T-helper 9 cell (primary cell): ENCODE measurements around the gene GGA1.
"Not testable (repeated sequence)": the region's sequence is repeated elsewhere in the genome, so short reads cannot be mapped to it uniquely, and the experiment has no call there.

Experiments
- DNase-seq: peaks from one replicate; pipeline ENCODE4 v3.0.0-alpha.2; 2020

Gene GGA1

GRCh38 chr22:37656583-37656982, 47.9 kb downstream of the GGA1 start:
- DNase-seq: not testable (repeated sequence)

GRCh38 chr22:37657590-37658132, 49.0 kb downstream of the GGA1 start:
- no peak for DNase-seq

GRCh38 chr22:37658133-37659065, 49.8 kb downstream of the GGA1 start, which contains the start of gene PDXP:
TSS of gene PDXP (plus strand) at chr22:37658723. CDS start at chr22:37658783, 60 bp downstream.
- DNase-seq: peak; percentile 96

DNA sequence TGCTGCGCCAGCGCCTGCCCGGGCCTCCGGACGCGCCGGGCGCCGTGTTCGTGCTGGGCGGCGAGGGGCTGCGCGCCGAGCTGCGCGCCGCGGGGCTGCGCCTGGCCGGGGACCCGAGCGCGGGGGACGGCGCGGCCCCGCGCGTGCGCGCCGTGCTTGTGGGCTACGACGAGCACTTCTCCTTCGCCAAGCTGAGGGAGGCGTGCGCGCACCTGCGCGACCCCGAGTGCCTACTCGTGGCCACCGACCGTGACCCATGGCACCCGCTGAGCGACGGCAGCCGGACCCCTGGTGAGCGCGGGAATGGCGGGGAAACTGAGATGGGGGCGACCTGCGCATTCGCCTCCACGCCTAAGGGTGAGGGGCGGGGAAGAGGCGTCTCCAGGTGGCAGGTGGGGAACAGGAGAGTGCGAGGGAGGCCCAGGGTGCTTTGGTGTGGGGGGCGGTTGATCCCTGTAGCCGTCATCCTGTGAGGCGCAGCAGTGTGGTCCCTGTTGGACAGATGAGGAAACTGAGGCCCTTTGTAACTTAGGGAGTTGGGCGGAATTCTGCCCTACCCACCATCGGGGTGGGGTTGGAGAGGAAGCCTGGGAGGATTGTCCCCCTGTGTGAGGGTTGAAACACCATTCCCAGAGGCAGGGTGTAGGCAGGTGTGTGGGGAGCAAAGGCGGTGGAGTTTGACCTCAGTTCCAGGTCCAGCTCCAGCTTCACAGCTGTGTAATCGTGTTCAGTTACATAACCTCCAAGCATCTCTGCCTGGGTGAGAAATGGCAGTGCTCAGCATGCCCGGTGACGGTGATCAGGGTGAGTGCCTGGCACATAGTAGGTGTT, 50.6 kb downstream of the GGA1 start:
- no peak for DNase-seq

DNA sequence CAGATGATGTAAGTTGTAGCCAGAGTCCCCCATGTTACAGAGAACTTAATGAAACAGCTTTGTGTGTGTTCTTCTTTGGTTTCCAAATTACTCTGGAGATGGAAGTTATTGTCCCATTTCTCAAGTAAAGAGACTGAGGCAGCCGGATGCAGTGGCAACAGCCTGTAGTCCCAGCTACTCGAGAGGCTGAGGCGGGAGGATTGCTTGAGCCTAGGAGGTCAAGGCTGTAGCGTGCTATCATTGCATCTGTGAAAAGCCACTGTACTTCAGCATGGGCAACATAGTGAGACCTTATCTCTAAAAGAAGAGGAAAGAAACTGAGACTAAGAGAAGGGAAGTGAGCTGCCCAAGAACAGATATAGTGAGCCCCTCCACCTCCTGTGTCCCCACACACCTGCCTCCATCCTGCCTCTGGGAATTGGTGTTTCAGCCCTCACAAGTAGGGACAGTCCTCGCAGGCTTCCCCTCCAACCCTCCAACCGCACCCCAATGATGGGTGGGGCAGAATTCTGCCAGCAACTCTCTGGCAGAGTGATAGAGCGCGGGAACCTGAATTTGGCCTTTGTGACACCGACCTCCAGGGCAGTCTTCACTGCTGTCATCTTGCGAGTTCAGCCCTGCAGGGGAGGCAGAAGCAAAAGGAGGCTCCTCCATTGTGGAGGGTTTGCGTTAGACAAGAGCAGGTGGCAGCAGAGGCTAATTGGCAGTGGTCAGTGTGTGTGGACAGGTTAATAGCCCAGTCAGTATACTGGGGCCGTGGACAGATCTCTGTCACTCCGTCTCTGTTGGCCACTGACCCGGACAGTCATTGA, 51.5 kb downstream of the GGA1 start:
- DNase-seq: no peak

GRCh38 chr22:37660709-37661045, 52.0 kb downstream of the GGA1 start:
- no peak for DNase-seq

- no peak for DNase-seq
Observed at GRCh38 chr22:37661160-37661924, 52.7 kb downstream of the GGA1 start.

GRCh38 chr22:37662039-37662438, 53.4 kb downstream of the GGA1 start:
- DNase-seq: no peak

DNA sequence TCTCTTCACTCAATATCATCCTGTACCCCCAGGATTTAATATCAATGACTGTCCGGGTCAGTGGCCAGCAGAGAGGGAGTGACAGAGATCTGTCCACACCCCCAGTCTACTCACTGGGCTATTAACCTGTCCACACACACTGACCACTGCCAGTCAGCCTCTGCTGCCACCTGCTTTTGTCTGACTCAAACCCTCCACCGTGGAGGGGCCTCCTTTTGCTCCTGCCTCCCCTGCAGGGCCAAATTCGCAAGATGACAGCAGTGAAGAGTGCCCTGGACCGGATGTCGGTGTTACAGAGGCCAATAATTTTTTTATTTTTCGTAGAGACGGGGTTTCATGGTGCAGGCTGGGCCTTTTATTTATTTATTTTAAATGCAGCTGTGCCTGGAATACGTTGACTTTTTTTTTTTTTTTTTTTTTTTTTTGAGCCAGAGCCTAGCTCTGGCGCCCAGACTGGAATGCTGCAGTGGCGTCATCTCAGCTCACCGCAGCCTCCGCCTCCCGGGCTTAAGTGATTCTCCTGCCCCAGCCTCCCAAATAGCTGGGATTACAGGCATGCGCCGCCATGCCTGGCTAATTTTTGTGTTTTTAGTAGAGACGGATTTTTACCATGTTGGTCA, 55.0 kb downstream of the GGA1 start:
- no peak for DNase-seq

DNA sequence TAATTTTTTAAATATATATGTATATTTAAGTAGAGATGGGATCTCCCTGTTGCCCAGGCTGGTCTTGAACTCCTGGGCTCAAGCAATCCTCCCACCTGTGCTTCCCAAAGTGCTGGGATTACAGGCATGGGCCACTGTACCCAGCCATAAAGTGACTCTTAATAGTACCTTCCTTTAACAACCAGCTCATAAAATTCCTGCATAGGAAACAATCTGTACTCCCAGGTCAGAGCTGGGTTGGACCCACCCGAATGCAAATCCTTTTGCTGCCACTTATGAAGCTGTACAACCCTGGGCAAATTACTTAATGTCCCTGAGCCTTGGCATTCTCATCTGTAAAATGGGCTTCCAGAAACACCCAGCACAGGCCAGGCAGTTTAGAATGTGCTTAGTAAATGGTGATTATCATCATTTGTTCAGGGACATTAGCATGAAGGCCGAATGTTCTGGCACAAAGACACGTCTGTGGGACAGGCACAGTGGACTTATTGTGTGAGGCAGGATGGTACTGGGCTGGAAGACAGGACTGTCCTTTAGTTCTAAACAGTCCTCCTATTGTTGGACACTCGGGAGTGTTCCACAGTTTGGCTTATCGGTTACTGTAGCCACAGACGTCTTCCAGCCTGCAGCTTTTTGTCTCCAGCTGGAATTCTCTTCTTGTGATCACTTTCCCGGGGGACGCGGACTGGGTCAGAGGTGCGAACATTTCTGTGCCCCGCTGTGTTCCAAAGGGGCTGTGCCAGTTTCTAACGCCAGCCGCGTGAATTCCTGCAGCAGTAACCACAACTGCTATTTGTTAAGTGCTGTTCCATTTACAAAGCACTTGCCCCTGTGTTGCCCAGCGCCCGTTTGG, 55.8 kb downstream of the GGA1 start:
- no peak for DNase-seq

DNA sequence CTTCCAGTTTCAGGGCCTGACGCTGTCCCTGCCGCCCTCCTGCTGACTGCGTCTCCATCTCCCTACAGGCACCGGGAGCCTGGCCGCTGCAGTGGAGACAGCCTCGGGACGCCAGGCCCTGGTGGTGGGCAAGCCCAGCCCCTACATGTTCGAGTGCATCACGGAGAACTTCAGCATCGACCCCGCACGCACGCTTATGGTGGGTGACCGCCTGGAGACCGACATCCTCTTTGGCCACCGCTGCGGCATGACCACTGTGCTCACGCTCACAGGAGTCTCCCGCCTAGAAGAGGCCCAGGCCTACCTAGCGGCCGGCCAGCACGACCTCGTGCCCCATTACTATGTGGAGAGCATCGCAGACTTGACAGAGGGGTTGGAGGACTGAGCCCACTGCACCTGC, 56.9 kb downstream of the GGA1 start:
- DNase-seq: no peak

GRCh38 chr22:37669586-37669985, 61.0 kb downstream of the GGA1 start:
- DNase-seq: no peak

- peak; percentile 32 for DNase-seq
Observed at GRCh38 chr22:37672206-37672919, 63.7 kb downstream of the GGA1 start.

DNA sequence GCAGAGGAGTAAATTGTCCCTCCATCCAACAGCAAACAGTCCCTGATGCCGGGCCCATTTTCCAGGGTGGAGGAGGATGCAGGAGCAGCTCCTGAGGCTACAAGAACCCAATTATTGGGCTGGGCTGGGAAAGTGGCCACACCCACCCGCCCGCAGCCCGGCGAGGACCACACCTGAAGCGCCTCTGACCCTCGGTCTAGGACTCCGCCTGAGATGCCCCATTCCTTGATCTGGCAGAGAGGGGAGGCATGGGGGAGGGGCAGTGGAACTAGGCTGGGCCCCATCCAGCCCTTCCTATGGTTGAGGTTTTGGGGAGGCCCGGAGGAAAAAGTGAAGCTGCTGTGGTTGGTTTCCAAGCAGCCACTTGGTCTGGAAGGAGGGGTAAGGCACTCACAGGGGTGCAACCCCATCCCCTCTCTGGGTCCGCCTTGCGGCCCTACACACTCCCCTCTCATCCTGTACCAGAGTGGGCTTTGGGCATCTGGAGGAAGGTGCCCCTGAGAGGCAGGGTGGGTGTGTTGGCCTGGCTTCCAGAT, 64.4 kb downstream of the GGA1 start:
- DNase-seq: no peak

GRCh38 chr22:37674248-37674647, 65.6 kb downstream of the GGA1 start:
- DNase-seq: no peak

- DNase-seq: peak; percentile 53
Observed at GRCh38 chr22:37674951-37675929, 66.6 kb downstream of the GGA1 start, which contains the start of gene LGALS1. TSS of gene LGALS1 (plus strand) at chr22:37675636. CDS start at chr22:37675703, 67 bp downstream.

GRCh38 chr22:37675930-37676735, 67.5 kb downstream of the GGA1 start:
- DNase-seq: peak; percentile 38
